NCI-H1105 treated with DMSO at 0.1 percent for 48 hours (cell line): ENCODE results near the gene AGO3.

Source experiments
- DNase-seq: peaks from one replicate; lab custom pipeline; 2025; lab: John Stamatoyannopoulos, UW

Gene AGO3

GRCh38 chr1:36096500-36097432, 165.9 kb downstream of the AGO3 start:
- peak; percentile 19 for DNase-seq

DNA sequence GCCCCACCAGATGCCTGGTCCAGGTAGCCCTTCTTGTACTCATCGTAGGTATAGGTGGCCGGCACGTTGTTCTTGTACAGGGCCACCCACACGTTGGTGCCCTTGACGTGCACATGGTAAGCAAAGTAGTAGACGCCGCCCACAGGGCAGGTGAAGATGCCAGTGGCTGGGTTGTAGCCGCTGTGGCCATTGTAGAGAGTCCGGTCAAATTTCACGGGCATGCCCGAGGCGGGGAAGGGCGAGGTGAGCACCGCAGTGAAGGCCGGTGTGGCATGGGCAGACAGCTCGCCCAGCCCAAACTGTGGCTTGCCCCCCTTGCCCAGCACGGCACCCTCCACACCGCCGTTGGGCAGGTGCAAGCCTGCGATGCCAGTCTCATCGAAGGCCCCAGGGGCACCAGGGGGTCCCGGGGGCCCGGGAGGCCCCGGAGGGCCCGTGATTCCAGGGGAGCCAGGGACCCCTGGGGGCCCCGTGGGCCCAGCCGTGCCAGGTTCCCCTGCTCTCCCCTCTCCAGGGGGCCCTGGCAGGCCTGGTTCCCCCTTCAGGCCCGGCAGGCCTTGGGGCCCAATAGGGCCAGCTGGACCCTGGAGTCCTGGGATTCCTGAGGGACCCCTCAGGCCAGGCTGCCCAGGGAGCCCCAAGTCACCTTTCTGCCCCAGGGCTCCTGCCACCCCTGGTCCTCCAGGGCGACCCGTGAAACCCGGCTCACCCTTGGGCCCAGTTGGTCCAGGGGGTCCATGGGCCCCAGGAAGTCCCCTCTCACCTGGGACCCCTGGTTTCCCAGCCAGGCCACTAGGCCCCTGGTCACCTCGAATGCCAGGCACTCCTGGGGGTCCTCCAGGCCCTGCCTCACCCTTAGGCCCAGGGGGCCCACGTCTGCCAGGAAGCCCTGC, 167.0 kb downstream of the AGO3 start:
- DNase-seq, result no peak

DNA sequence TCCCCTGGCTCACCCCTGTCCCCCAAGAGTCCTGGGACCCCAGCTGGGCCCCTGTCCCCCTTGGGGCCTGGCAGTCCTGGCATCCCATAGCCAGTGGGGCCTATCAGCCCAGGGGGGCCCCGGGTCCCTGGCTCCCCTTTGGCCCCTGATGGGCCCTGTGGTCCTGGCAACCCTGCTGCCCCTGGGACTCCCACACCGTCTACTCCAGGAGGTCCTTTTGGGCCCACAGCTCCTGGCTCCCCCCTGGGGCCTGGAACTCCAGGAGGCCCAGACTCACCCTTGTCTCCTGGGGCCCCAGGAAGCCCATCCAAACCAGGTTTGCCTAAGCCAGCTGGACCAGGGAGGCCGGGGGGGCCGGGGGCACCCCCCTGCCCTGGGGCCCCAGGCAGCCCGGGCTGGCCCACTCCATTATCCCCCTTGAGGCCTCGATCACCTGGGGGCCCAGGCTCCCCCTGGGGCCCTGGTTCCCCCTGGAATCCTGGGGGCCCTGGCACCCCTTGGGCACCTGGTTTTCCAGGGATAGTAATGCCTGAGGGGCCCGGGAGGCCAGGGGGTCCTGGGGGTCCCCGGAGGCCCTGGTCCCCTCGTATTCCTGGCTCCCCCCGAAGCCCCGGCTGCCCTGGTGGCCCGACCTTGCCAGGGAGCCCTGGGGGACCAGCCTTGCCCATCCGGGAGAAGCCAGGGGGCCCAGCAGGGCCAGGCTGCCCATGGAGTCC, 167.9 kb downstream of the AGO3 start:
- no peak for DNase-seq

GRCh38 chr1:36099681-36100341, 168.9 kb downstream of the AGO3 start:
- peak; percentile 53 for DNase-seq

DNA sequence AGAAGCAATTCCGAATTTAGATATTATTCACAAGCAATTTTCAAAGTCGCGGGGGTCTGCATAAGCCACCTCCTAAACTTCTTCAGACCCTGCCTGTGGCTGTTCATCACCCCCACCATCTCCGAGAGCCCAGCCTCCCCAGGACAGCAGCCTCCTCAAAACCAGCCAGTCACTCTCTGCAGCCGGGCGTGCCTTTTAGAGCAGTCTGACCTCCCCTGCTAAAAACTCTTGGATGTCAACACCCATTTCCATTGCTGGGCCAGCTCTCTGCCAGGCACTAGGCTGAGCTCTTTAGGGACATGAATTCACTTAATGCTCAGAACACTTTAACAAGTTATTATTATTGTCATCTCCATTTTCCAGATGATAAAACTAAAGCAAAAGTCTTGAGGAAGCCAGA, 169.5 kb downstream of the AGO3 start:
- DNase-seq, result no peak

DNA sequence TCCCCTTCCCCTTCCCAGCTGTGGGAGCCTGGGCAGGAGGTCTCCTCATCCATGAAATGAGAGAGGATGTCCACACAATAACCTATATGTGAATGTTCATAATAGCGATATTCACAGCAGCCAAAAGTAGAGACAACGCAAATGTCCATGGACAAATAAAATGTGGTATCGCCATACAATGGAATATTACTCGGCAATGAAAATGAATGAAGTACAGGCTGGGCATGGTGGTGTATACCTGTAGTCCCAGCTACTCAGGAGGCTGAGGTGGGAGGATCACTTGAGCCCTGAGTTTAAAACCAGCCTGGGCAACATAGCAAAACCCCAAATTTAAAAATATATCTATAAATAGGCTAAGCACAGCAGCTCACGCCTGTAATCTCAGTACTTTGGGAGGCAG, 170.6 kb downstream of the AGO3 start:
- no peak for DNase-seq

DNA sequence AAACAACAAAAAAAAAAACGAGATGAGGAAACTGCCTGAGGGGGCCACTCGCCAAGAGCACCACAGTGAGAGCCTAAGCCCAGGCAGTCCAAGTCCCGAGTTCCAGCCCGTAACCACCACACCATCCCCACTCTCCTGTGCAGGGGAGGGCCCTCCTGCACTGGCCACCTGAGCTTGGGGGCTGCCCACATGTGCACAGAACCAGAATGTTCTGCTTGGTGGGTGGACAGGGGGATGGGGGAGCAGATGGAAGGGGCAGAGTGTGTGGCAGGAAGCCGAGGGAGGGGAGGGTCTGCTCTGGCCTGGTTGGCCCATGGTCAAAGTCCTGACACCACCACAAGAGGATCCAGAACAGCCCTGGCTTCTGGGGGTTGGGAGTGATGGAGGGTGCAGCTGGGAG, 175.4 kb downstream of the AGO3 start:
- DNase-seq, result no peak

DNA sequence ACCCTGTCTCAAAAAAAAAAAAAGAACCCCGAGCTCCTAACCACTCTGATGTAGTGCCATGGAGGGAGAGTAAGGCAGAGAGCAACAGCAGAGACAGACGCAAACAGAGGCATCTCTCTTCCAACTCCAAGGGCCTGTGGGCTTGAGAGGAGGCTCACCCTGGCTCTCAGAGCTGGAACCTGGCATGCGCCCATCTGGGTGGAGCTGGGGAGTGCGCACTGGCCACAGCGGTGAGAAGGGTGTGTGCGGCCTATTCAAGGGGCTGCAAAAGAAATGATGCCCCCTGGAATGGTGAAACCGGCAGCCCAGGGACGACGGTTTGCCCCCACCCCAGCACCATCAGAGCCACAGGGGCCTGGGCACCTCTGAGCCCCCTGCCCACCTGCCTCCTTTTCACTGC, 176.5 kb downstream of the AGO3 start:
- no peak for DNase-seq

- DNase-seq, result no peak
Measured at GRCh38 chr1:36108314-36108713, 177.4 kb downstream of the AGO3 start.

- DNase-seq, result no peak
Measured at GRCh38 chr1:36109041-36109679, 178.3 kb downstream of the AGO3 start.

- DNase-seq, result no peak
Measured at GRCh38 chr1:36111151-36111550, 180.2 kb downstream of the AGO3 start.

DNA sequence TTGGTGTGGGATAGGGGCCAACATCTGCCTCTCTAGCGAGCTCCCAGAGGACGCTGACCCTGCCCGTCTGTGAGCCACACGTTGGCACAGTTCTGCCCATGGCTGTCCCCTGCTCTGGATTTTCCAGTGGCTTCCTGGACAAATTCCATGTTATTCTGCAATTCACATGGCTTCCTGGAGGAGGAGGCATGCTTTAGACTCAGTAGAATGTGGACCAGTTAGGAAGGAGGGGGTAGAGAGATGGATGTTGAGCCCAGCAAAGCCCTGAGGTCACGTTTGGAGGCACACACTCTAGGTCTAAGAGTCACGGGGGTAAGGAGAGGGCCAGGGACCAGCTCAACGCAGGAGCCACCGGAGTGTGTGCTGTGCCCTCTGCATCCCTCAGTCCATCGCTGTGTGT, 181.9 kb downstream of the AGO3 start:
- no peak for DNase-seq

DNA sequence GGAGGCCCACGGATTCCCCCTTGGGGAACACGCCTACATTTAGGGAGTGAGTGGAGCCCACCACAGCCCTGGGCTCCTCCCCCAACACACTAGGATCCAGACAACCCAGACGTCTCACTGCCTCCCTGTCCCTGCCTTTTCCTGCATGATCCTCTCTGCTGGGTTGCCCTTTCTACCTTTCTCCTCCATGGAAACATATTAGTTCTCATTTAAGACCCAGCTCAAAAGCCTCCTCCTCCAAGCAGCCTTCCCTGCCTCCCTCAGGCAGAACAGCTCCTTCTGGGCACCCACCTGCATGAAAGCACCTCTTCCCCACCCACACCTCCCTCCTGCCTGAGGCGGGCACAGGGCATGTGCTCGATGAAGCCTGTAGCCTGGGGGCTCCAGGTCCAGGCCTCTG, 183.5 kb downstream of the AGO3 start:
- DNase-seq, result no peak

DNA sequence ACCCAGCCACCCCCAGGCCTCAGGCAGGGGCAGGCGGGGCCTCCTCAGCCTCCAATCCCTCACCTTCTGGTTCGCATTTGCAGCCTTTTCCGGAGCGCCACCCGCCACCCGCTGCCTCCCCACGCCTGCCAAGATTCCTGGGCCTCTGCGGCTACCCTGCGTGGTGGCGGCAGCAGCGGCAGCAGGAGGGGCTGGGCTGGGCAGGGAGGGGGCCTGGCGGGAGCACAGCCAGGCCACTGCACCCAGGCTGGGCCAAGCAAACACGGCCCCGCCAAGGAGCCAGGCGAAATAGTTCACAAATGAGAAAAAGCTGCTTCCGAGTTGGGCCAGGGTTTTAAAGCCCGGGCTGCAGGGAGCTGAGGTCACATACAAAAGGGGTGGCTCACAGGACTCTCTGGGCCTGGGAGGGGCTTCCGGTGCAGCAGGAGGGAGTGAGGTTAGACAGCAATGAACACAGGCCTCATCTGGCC, 184.3 kb downstream of the AGO3 start:
- no peak for DNase-seq

- no peak for DNase-seq
Measured at GRCh38 chr1:36115931-36116330, 185.0 kb downstream of the AGO3 start.

DNA sequence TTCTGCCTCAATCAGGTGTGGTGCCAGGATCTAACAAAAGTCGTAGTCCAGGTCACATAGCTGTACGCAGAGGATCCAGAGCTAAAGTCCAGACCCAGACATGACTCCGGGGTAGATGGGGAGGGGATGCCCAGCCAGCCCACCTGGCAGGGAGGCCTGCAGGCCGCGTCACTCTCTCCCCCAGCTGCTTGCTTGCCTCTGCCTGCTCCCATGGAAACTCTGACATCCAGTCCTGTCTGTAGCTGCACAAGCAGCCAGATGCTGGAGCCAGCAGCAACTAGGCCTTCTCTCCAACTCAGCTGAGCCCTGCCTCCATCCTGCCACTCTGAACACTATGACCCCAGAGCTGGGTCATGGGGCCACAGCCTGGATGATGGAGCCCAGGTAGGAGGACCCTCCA, 186.0 kb downstream of the AGO3 start:
- DNase-seq, result no peak

DNA sequence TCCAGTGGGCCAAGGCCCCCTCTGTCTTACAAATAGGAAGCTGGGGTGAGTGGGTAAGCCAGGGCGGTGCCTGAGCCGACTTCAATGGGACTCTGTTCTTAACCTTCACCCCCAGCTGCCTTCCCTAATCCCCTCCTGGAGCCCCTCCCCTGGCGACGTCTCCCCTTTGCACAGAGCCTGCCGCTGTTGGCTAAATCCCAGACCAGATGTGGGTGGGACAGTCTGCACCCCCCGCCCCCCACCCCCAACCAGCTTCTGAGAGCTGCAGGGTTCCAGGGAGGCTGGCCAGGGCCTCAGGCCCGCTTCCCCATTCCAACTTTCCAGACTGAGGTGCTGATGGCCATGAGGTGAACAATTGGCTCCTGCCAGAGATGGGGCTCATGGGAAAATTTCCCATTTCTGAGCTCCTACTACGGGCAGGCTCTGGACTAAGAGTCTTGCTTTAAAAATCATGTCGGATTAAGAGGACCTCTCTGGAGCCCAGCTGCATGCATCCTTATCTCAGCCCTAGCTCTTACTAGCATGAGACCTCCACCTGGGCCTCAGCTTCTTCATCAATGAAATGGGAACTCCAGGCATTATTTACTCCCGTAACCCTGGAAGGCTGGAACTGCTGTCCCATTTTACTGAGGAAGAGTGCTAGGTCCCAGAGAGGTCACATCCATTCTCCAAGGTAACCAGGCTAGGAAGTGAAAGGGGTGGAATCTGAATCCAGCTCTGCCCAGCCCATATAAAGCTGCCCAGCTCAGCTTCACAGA, 187.7 kb downstream of the AGO3 start:
- no peak for DNase-seq

- no peak for DNase-seq
Measured at GRCh38 chr1:36119456-36119855, 188.6 kb downstream of the AGO3 start.
